HG02610 (cell line): ENCODE data around the gene MAP7D2.

Source experiments
- ATAC-seq: cut with Tn5 transposase; IDR thresholded peaks from one replicate; pipeline ENCODE4 v1.9.1; 2021; ENCODE audit warnings: mild to moderate bottlenecking, moderate library complexity; ENCODE audit not compliant: unreplicated experiment

MAP7D2 gene

GRCh38 chrX:19975845-19976244, 140.9 kb downstream of the MAP7D2 start:
- ATAC-seq, result no peak

DNA sequence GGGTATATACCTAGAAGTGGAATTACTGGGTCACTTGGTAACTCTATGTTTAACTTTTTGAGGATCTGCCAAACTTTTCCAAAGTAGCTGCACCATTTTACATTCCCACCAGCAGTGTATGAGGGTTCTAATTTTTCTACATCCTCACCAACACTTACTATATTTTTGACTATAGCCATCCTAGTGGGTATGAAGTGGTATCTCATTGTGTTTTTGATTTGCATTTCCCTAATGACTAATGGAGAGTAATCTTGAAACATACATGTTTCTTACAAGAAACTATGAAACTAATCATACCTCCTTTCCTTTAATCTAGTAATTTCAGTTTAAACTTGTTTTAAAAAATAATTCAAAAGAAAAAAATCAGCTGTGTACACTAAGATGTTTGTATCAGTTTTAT, 143.7 kb downstream of the MAP7D2 start:
- no peak for ATAC-seq

GRCh38 chrX:19968276-19968675, 148.4 kb downstream of the MAP7D2 start:
- ATAC-seq, result no peak

- no peak for ATAC-seq
These were observed 150.7 kb downstream of the MAP7D2 start for GRCh38 chrX:19966056-19966455.

DNA sequence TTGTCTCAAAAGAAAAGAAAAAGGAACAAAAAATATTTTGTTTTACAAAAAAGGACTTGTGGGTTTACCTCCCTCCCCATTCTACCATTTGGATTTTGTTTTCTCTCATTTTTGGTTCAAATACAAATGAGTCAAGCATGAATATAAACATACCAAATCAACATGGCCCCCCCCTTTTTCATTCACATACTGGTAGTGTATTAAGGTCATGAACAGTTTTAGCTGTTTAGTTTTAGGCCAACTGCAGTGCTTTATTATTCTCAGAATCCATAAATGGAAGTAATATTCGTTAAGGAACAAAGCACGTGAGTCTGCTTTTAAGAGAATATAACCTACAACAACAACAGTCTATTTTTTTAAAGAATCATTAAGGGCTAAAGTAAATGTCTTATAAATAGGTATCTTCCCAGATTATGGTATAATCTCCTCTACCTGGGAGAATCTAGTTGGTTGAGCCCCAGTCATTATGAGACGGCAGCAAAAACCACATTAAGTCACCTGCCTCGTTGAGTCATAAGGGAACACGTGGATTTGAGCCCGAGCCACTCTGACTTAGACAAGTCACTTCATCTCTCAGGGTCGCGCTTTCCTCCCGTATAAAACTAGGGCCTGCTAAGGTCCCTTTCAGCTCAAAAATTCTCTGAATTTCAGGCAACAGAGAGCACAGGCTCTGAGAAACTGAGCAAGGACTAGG, 152.5 kb downstream of the MAP7D2 start:
- peak; percentile 87 for ATAC-seq

GRCh38 chrX:19960913-19961312, 155.8 kb downstream of the MAP7D2 start:
- ATAC-seq, result no peak

DNA sequence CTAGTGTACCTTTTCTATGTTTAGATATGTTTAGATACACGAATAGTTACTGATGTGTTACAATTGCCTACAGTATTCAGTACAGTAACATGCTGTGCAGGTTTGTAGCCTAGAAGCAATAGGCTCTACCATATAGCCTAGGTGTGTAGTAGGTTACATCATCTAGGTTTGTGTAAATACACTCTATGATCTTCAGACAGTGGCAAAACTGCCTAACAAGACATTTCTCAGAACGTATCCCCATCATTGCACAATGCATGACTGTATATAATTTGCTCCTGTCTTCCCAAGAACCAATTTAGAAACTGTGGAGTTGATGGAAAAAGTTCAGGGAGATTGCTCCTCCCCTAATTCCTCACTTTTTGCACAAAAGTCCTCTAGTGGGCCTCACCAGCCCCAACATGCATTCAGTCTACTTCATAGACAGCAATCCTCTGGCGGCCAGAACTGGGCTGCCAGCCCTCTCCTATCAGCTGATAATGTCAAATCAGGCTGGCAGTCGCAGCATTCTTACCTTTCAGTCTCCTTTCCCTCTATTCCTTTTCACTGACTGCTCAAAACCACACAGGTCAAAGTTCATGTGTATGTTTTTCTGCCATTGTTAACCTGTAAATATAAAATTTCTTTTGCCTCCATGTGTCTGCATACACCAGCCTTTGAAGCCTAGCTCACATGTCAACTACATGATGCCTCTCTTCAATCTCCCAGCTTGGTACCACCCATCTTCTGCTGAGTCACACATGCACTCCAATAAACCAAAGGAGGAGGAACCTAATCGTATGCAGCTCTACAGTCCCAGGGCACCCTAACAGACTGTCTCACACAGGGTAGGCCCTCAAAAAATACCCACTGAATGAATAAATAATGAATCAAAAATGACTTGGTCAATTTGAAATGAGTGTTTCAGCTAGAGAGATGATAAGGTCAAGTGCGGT, 157.9 kb downstream of the MAP7D2 start:
- no peak for ATAC-seq

DNA sequence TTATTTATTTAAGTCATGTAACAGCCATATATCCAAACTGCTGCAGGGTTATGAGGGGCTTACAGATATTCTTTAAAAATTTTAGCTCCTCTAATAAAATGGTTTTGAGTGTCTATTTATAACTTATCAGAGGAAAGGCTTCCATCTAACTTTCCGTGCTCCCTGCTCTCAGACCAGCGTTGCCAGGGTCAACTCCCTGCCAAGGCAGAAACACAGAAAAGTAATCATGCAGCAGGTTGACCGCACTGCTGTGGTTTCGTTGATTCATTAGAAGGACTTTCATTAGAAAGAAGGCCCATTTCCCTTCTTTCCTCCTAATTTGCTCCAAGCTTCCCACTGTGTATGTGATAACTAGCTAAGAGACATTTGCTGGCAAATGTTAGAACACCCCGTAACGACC, 159.8 kb downstream of the MAP7D2 start:
- no peak for ATAC-seq
